Measurements from ENCODE around the gene MFSD12.

GRCh38 chr19:3504735-3505134 lies 52.7 kb downstream of the MFSD12 start:
- TF ChIP-seq RARB (CRISPR knock-in tag; IDR thresholded peaks at IDR 0.05) (no peak), POU6F1 (CRISPR knock-in tag; IDR thresholded peaks at IDR 0.05; ENCODE audit: borderline replicate concordance, low read depth) (no peak), PATZ1 (CRISPR knock-in tag; IDR thresholded peaks at IDR 0.05; ENCODE audit: borderline replicate concordance) (no peak), ZNF8 (CRISPR knock-in tag; IDR thresholded peaks at IDR 0.05) (no peak), ZFP30 (CRISPR knock-in tag; IDR thresholded peaks at IDR 0.05) (no peak), TCF4 (CRISPR knock-in tag; IDR thresholded peaks at IDR 0.05; ENCODE audit: borderline replicate concordance) (no peak), ZC3H10 (CRISPR knock-in tag; IDR thresholded peaks at IDR 0.05) (no peak), ZFP3 (CRISPR knock-in tag; IDR thresholded peaks at IDR 0.05) (no peak), CREB5 (CRISPR knock-in tag; IDR thresholded peaks at IDR 0.05; ENCODE audit: low read depth) (no peak), ESRRG (CRISPR knock-in tag; IDR thresholded peaks at IDR 0.05) (no peak)

Data from SK-N-SH treated with all-trans-retinoic acid at 6 μM for 48 hours (cell line).